GM18526 (cell line): ENCODE results near the gene CCNI2.

Source experiments
- POLR2A ChIP-seq: IDR thresholded peaks from 3 replicates; pipeline ENCODE4 v1.6.1; 2011; ENCODE audit not compliant: insufficient read length; ENCODE audit errors: extremely low read depth

Gene CCNI2

DNA sequence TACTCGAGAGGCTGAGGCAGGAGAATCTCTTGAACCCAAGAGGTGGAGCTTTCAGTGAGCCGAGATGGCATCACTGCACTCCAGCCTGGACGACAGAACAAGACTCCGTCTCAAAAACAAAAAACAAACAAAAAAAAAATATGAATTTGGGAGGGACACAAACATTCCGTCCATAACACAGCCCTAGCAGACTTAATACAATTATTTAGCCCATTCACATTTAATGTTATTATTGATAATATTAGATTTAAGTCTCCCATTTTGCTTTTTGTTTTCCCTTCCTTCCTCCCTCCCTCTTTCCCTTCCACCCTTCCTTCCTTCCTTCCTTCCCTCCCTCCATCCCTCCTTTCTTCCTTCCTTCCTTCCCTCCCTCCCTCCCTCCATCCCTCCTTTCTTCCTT lies 4.6 kb upstream of the CCNI2 start:
- no peak for TF ChIP-seq POLR2A

DNA sequence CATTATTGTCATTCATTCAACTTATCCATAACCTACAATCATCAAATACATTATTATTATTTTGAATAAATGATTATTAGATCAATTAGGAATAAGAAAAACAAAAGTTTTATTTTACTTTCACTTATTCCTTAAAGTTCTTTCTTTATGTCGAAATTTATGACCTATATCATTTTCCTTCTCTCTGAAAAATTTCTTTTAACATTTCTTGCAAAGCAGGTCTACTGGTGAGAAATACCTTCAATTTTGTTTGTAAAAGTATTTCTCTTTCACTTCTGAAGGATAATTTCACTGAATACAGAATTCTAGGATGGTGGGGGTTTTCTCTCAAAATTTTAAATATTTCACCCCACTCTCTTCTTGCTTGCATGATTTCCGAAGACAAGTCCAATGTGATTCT lies 2.6 kb upstream of the CCNI2 start:
- no peak for TF ChIP-seq POLR2A

- TF ChIP-seq POLR2A: no peak
Observed at GRCh38 chr5:132746592-132746953, 653 bp upstream of the CCNI2 start.

GRCh38 chr5:132747616-132748440 lies 602 bp downstream of the CCNI2 start:
- no peak for TF ChIP-seq POLR2A

GRCh38 chr5:132748522-132749000 lies 1.3 kb downstream of the CCNI2 start:
- TF ChIP-seq POLR2A: no peak

DNA sequence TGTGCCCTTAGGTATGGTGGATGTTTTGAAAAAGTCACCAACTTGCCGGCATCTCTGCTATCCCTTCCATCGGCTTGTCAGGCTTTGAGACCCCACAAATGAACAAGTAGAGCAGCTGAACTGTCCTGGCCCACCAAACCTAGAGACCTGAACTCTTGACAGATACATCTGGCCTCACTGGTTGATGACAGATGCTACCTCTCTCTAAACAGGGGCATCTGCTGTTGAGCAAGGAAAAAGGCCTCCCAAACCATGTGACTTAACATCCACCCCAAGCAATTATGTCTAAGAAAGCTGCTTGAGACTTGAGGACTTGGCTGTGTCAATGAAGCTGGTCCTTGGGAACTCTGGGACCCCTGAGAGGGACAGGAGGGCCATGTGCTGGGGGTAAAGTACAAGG lies 2.3 kb downstream of the CCNI2 start:
- TF ChIP-seq POLR2A: no peak

DNA sequence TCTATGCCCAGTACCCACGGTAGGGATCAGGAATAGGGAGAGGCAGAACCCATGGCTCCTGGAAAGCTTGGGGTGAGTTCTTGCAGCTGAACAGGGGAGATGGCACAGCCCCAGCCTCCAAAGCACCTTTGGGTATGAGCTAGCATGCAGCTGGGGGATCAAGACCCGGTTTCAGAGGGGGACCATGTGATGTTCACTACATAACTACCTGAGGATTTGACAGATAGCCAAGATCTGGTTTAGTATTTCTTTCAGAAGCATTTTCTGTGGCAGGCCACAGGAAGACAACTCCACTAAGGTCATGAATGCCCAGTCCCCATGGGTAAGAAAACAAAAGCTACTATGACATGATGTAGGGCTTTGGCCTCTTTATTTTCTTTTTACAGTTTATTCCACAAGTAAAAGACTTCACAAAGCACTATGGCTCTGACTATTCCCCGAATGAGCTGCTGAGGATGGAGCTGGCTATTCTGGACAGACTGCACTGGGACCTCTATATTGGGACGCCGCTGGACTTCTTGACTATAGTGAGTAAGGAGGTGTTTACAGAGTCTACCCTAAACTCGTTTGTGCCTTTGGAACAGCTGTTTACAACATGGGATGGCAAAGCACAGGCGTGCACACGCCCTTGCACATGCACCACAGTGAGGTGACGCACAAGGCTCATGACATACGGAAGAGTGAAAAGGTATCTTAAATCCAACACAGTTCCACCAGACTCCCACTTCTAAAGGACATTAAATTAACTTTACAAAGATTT lies 3.4 kb downstream of the CCNI2 start:
- peak; percentile 33 for TF ChIP-seq POLR2A

- TF ChIP-seq POLR2A: no peak
Observed at GRCh38 chr5:132751444-132751843, 4.2 kb downstream of the CCNI2 start.

- peak; percentile 9 for TF ChIP-seq POLR2A
Observed at GRCh38 chr5:132751971-132752580, 4.8 kb downstream of the CCNI2 start.

DNA sequence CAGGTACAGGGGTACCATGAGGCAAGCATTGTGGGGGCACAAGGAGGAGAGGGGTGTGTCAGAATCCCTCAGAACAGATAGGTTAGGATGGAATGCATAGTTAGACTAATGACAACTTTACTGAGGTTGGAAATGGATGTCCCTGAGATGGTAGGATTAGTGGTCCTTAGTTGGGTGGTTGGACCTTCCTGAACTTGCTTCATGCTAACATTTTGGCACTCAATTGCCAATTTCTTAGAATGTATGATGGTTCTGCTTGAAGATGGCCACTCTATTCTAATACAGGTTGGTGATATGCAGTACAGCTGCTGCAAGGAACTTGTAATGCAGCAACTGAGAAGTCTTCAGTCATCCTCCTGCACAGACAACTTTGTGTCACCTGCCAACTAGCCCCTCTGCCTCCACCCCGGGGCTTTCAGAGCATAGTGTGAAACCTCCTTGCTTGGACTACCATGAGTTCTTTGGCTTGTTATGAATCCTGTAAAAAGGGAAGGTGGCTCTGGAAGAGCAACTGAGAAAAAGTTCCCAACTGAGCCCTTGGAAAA lies 5.4 kb downstream of the CCNI2 start:
- TF ChIP-seq POLR2A: no peak

DNA sequence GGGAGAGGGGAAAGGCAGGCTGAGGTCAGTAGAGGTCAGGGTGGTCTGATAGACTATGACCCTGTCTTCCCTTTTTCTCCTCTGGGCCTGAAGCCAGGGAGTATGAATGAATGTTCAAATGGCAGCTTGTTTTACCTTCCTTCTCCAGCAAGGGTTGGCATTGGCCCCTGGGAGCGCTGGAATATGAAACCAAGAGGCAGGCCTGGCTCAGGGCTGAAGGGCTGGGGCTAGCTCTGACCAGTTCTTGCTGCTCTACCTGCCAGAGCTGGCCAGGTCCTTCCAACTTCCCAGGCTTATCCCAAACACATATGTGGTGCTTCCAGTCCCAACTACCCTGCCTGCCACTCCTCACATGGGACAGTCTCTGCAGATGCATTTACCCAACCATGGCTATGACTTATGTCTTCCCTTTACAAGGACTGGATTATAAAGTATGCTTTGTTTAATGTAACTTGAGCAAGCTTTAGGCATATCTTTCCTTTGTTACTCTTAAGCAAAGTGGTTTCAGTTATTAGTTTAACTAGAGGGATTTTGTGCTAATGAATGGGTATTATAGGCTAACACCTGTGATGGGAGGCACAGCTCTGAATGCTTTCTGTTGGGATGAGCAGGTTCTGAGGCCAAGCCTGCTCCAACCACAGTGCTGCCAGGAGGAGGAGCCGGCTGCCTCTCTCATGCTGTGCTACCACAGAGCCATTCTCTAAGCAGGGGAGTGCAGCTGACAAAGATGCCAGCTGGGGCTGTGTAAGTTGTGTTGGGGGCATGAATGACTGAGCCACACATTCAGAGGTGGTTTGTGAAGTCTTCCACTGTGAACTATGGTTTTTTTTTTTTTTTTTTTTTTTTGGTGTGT lies 6.1 kb downstream of the CCNI2 start:
- no peak for TF ChIP-seq POLR2A

GRCh38 chr5:132754111-132754510 lies 6.9 kb downstream of the CCNI2 start:
- no peak for TF ChIP-seq POLR2A

- TF ChIP-seq POLR2A: no peak
Observed at GRCh38 chr5:132754947-132755346, 7.7 kb downstream of the CCNI2 start.

DNA sequence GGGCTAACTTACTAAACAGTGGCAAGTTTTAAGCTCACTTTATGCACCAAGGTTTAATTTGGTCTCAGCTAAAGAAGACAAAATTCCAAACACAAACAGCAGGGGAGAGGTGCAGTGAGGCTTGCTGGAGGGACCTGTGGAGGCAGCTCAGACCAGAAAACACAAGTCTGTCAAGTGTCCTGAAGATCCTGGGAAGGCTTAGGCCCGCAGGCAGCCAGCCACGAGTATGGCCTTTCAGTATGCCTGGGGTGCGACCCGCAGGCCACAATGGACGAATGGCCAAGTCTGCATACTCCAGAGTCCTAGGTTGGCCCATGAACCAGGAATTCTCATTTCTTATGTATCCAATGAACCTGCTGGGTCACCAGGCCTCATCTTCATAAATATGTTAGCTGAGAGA lies 9.3 kb downstream of the CCNI2 start:
- no peak for TF ChIP-seq POLR2A

- TF ChIP-seq POLR2A: no peak
Observed at GRCh38 chr5:132758451-132758850, 11.2 kb downstream of the CCNI2 start.
